Body of pancreas (tissue), 4 donors: ENCODE results near the gene PPFIBP2.

Experiments
- CTCF ChIP-seq, 7 experiments: fragments of 450-650 bp in 4 of 7; fragments of 200-600 bp in 3 of 7; sonication (generic) in 3 of 7; IDR thresholded peaks; one replicate each; pipeline ENCODE4 v1.5.1; 2016 to 2019; ENCODE audit warnings: antibody characterized with exemption in 7 of 7
- POLR2A ChIP-seq, 3 donors: fragments of 450-650 bp; IDR thresholded peaks; one replicate each; pipeline ENCODE4 v1.6.1; 2016; ENCODE audit warnings: antibody characterized with exemption in 3 of 3, mild to moderate bottlenecking in 2 of 3

GRCh38 chr11:7501251-7501650, 12.5 kb upstream of the PPFIBP2 start:
- TF ChIP-seq POLR2A (IDR thresholded peaks at IDR 0.05) (no peak), CTCF (IDR thresholded peaks at IDR 0.05) (no peak)
